GM19467 (cell line): ENCODE measurements around the gene SCAPER.
"Not testable (repeated sequence)": the region's sequence is repeated elsewhere in the genome, so short reads cannot be mapped to it uniquely, and the experiment has no call there.

Experiments used
- ATAC-seq: cut with Tn5 transposase; IDR thresholded peaks from one replicate; pipeline ENCODE4 v1.9.1; 2021; ENCODE audit warnings: mild to moderate bottlenecking, moderate library complexity; ENCODE audit not compliant: unreplicated experiment

SCAPER gene

DNA sequence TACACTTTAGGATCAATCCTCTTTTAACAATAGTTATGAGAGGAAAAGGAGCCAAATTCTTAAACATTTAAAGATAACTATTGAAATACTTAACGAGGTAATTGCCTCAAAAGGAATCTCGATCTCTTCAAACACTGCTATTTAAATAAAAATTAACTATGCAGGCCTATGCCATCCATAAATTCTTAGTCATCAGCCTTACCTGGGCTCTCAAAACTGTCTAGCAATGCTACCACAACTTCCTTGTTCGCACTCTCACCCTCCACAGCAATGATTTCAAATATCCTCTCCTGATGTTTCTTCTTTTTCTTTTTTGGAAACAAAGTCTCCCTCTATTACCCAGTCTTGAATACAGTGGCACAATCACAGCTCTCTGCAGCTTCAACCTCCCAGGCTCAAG lies 606.2 kb downstream of the SCAPER start:
- ATAC-seq = no peak

DNA sequence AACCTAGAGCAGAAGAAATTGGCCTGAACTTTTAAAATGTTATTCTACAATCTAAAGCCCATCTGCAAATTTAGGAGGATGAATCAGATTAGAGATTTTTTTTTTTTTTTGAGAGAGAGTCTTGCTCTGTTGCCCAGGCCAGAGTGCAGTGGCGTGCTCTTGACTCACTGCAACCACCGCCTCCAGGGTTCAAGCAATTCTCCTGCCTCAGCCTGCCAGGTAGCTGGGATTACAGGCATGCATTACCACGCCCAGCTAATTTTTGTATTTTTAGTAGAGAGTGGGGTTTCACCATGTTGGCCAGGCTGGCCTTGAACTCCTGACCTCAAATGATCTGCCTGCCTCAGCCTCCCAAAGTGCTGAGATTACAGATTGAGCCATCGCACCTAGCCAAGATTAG lies 607.2 kb downstream of the SCAPER start:
- ATAC-seq = not testable (repeated sequence)
